ENCODE results near the gene DCDC1.

Gene DCDC1

GRCh38 chr11:31366795-31367194 is 2.7 kb downstream of the DCDC1 start:
- no peak overlapping the region for H3K4me3 ChIP-seq (ENCODE audit: control insufficient read depth, low read depth, low read length)
- DNase-seq (ENCODE audit: low read depth), result no peak
- TF ChIP-seq, protein P1, sequence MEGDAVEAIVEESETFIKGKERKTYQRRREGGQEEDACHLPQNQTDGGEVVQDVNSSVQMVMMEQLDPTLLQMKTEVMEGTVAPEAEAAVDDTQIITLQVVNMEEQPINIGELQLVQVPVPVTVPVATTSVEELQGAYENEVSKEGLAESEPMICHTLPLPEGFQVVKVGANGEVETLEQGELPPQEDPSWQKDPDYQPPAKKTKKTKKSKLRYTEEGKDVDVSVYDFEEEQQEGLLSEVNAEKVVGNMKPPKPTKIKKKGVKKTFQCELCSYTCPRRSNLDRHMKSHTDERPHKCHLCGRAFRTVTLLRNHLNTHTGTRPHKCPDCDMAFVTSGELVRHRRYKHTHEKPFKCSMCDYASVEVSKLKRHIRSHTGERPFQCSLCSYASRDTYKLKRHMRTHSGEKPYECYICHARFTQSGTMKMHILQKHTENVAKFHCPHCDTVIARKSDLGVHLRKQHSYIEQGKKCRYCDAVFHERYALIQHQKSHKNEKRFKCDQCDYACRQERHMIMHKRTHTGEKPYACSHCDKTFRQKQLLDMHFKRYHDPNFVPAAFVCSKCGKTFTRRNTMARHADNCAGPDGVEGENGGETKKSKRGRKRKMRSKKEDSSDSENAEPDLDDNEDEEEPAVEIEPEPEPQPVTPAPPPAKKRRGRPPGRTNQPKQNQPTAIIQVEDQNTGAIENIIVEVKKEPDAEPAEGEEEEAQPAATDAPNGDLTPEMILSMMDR (IDR thresholded peaks at IDR 0.05; ENCODE audit: control insufficient read depth, insufficient read depth, low read depth, low read length, missing control alignments), result no peak

DNA sequence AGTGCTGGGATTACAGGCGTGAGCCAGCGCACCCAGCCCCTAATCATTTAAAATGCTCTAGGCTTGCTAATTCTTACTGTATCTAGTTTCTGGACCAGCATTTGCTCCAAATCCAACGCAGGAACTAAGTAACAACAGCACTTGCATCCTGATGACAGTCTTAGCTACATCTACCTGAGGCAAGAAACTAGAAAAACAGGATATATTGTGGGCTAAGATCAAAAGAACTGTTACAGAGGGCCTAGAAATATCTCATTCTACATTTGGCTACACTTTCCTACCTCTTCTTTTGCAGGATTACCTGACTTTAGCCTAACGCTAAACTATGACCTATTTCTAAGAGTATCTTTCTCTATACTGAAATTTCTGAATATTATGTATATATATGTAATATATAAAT is 7.8 kb downstream of the DCDC1 start:
- TF ChIP-seq, protein P1 (IDR thresholded peaks at IDR 0.05; ENCODE audit: control insufficient read depth, insufficient read depth, low read depth, low read length, missing control alignments), result no peak
- H3K4me3 ChIP-seq (ENCODE audit: control insufficient read depth, low read depth, low read length), result no peak overlapping the region
- no peak for DNase-seq (ENCODE audit: low read depth)

DNA sequence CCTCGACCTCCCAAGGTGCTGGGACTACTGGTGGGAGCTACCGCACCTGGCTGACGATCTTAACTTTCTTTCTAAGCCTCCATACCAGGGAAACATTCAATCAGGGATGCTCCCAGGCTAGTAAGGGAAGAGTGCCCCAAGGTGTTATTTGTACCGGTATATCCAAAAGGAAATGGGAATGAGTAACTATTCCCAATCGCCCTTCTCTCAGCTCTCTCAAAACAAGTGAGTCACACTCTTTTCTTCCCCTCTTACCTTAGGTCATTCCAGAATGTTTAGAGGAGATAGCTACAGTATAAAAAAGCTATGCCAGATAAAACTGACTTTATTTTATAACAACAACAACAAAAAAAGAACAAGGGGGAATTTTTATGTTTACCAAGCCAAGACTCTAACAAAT is 13.7 kb downstream of the DCDC1 start:
- TF ChIP-seq, protein P1 (IDR thresholded peaks at IDR 0.05; ENCODE audit: control insufficient read depth, insufficient read depth, low read depth, low read length, missing control alignments), result no peak
- no peak overlapping the region for H3K4me3 ChIP-seq (ENCODE audit: control insufficient read depth, low read depth, low read length)
- DNase-seq (ENCODE audit: low read depth), result no peak

DNA sequence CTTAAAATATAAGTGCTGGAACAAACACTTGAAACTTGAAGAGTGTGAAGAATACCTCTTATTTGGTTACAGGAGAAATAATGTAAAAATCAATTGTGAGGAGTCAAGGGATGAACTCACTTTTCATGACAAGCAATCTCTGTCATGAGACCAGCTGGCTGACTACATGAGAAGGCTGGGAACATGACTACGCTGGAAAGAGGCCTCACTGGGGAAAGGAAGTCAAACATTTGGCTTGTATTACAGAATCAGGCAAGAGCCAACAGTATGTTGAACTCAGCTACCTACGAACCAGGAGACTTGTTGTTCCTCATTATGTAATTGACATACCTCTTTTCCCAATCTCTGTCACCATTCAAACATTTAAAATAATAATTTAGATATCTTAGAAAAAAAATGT is 14.4 kb downstream of the DCDC1 start:
- no peak for DNase-seq (ENCODE audit: low read depth)
- H3K4me3 ChIP-seq (ENCODE audit: control insufficient read depth, low read depth, low read length), result no peak overlapping the region
- TF ChIP-seq, protein P1 (IDR thresholded peaks at IDR 0.05; ENCODE audit: control insufficient read depth, insufficient read depth, low read depth, low read length, missing control alignments), result no peak

GRCh38 chr11:31351168-31351567 is 18.4 kb downstream of the DCDC1 start:
- DNase-seq (ENCODE audit: low read depth), result no peak
- TF ChIP-seq, protein P1 (IDR thresholded peaks at IDR 0.05; ENCODE audit: control insufficient read depth, insufficient read depth, low read depth, low read length, missing control alignments), result no peak
- no peak overlapping the region for H3K4me3 ChIP-seq (ENCODE audit: control insufficient read depth, low read depth, low read length)

- TF ChIP-seq, protein P1 (IDR thresholded peaks at IDR 0.05; ENCODE audit: control insufficient read depth, insufficient read depth, low read depth, low read length, missing control alignments), result peak; percentile 66
- no peak overlapping the region for H3K4me3 ChIP-seq (ENCODE audit: control insufficient read depth, low read depth, low read length)
- DNase-seq (ENCODE audit: low read depth), result no peak
Observed at GRCh38 chr11:31340903-31341572, 28.5 kb downstream of the DCDC1 start.
